ENCODE results near the gene BMPR1B. TPM values are rescaled to one million over a fixed set of nuclear protein-coding genes. Genes with fewer than 3 reads are reported as not detected.

Gene BMPR1B
- total RNA-seq, 4 donors from 2014 or later = 10.5 to 40.9 (median 20.3) TPM

- no peaks in the 10 kb centered on the region for H3K36me3 ChIP-seq
- TF ChIP-seq POLR2AphosphoS5 (IDR thresholded peaks at IDR 0.05) (no peak), EP300 (IDR thresholded peaks at IDR 0.05) (no peak), POLR2A (IDR thresholded peaks at IDR 0.05) (no peak)
- TF ChIP-seq, protein P1, sequence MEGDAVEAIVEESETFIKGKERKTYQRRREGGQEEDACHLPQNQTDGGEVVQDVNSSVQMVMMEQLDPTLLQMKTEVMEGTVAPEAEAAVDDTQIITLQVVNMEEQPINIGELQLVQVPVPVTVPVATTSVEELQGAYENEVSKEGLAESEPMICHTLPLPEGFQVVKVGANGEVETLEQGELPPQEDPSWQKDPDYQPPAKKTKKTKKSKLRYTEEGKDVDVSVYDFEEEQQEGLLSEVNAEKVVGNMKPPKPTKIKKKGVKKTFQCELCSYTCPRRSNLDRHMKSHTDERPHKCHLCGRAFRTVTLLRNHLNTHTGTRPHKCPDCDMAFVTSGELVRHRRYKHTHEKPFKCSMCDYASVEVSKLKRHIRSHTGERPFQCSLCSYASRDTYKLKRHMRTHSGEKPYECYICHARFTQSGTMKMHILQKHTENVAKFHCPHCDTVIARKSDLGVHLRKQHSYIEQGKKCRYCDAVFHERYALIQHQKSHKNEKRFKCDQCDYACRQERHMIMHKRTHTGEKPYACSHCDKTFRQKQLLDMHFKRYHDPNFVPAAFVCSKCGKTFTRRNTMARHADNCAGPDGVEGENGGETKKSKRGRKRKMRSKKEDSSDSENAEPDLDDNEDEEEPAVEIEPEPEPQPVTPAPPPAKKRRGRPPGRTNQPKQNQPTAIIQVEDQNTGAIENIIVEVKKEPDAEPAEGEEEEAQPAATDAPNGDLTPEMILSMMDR (IDR thresholded peaks at IDR 0.05) = no peak
- 88 to 92% methylated on average over 4 of the region's 4 CpGs for WGBS, 2 donors (ENCODE audit: low coverage in 1 of 2)
- no peak for ATAC-seq
- H3K27ac ChIP-seq = no peak overlapping the region
- no peak overlapping the region for H3K4me3 ChIP-seq
- H3K27me3 ChIP-seq = no peaks in the 10 kb centered on the region
- H3K9me3 ChIP-seq = no peaks in the 10 kb centered on the region
- H3K4me1 ChIP-seq = peaks cover 0 to 9% (median 0%) of the 10 kb centered on the region in 3 donors
These were observed 210.7 kb downstream of the BMPR1B start for GRCh38 chr4:94968493-94968892.

GRCh38 chr4:94970650-94971049, 212.9 kb downstream of the BMPR1B start:
- H3K27ac ChIP-seq = no peak overlapping the region
- no peaks in the 10 kb centered on the region for H3K27me3 ChIP-seq
- H3K4me1 ChIP-seq = peaks cover 0 to 8% (median 0%) of the 10 kb centered on the region in 3 donors
- H3K4me3 ChIP-seq = no peak overlapping the region
- H3K36me3 ChIP-seq = no peaks in the 10 kb centered on the region
- ATAC-seq = no peak
- TF ChIP-seq EP300 (IDR thresholded peaks at IDR 0.05) (no peak), POLR2AphosphoS5 (IDR thresholded peaks at IDR 0.05) (no peak), POLR2A (IDR thresholded peaks at IDR 0.05) (no peak)
- TF ChIP-seq, protein P1 (IDR thresholded peaks at IDR 0.05) = no peak
- 27 to 30% methylated on average over 1 of the region's 1 CpG for WGBS, 2 donors (ENCODE audit: low coverage in 1 of 2)
- H3K9me3 ChIP-seq = no peaks in the 10 kb centered on the region

DNA sequence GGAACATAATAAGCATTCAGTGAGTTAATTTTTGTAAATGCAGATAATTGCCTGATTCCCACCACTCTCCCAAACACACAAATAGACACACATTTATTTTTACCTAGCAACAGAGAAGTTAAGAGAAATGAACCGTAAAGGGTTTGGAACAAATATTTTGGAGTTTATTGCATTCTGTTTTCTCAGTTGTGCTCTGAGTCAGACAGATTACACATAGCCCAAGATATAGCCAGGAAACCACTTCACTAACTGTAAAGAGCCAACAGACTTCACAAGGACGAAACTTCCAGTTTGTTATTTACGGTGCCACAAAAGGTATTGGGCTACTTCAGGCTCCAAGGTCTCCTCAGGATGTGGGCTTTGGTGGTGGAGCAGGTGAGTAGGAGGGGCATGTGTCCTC, 217.0 kb downstream of the BMPR1B start:
- no peak for ATAC-seq
- Histone ChIP-seq H3K4me1 (no peaks in the 10 kb centered on the region), H3K36me3 (no peaks in the 10 kb centered on the region), H3K27ac (no peak overlapping the region), H3K9me3 (no peaks in the 10 kb centered on the region), H3K4me3 (no peak overlapping the region), H3K27me3 (no peaks in the 10 kb centered on the region)
- TF ChIP-seq, protein P1 (IDR thresholded peaks at IDR 0.05) = no peak
- no peak for TF ChIP-seq POLR2AphosphoS5 (IDR thresholded peaks at IDR 0.05)
- TF ChIP-seq EP300 (IDR thresholded peaks at IDR 0.05) = no peak
- TF ChIP-seq POLR2A (IDR thresholded peaks at IDR 0.05) = no peak
- 85 to 91% methylated on average over 3 of the region's 3 CpGs for WGBS, 2 donors (ENCODE audit: low coverage in 1 of 2)

DNA sequence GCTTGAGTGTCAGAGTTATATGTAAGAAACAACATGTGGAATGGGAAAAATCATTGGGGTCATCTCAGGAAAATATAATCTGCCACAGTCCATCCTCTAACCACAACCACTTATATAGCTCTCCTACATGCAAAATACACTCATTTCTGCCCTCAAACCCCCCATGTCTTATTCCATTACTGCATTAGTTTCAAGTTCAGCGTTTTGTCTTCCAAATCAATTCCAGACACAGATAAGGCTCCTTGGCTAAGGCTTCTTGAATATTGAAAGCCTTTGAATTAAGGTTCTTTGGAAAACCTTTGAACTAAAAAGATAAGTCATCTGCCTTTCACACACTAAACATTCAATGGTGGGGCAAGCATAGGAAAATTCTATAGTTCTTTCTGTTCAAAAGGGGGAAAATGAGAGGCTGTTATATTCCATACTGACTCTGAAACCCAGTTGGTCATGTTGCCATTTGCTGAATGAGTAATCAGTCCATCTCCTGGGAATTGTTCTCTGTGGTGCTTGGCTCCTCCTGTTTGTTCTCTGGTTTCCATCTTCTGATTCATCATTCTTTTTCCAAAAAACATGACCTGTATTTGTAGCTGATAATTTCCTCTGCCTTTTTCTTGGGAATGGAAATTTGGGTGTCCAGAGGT, 218.7 kb downstream of the BMPR1B start:
- no peak overlapping the region for H3K27ac ChIP-seq
- H3K4me1 ChIP-seq = no peaks in the 10 kb centered on the region
- H3K36me3 ChIP-seq = no peaks in the 10 kb centered on the region
- WGBS, 2 donors (ENCODE audit: low coverage in 1 of 2) = 70 to 80% methylated on average over 1 of the region's 1 CpG
- H3K4me3 ChIP-seq = no peak overlapping the region
- H3K27me3 ChIP-seq = no peaks in the 10 kb centered on the region
- no peaks in the 10 kb centered on the region for H3K9me3 ChIP-seq
- ATAC-seq = no peak
- TF ChIP-seq EP300 (IDR thresholded peaks at IDR 0.05) (no peak), POLR2A (IDR thresholded peaks at IDR 0.05) (no peak), POLR2AphosphoS5 (IDR thresholded peaks at IDR 0.05) (no peak)
- TF ChIP-seq, protein P1 (IDR thresholded peaks at IDR 0.05) = no peak

DNA sequence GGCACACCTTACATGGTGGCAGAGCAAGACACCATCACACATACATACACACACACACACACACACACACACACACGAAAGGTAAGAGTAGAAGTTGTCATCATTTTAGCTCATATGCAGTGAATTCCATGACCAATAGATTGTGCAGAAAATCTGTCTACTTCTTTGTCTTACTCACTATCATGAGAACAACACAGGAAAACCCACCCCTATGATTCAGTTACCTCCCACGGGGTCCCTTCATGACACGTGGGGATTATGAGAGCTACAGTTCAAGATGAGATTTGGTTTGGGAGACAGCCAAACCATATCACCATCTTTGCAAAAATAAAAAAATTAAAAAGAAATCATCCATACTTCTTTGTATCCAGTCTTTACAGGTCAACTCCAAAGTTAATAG, 221.1 kb downstream of the BMPR1B start:
- no peaks in the 10 kb centered on the region for H3K9me3 ChIP-seq
- 66 to 70% methylated on average over 3 of the region's 3 CpGs for WGBS, 2 donors (ENCODE audit: low coverage in 1 of 2)
- no peaks in the 10 kb centered on the region for H3K4me1 ChIP-seq

More for the DNA sequence above, 221.1 kb downstream of the BMPR1B start:
- no peak overlapping the region for H3K4me3 ChIP-seq
- H3K36me3 ChIP-seq = no peaks in the 10 kb centered on the region
- H3K27me3 ChIP-seq = no peaks in the 10 kb centered on the region
- TF ChIP-seq, protein P1 (IDR thresholded peaks at IDR 0.05) = no peak
- TF ChIP-seq POLR2A (IDR thresholded peaks at IDR 0.05) (no peak), EP300 (IDR thresholded peaks at IDR 0.05) (no peak)
- H3K27ac ChIP-seq = no peak overlapping the region
- no peak for ATAC-seq

All from gastroesophageal sphincter (tissue), 4 donors.